Esophagus squamous epithelium (tissue), 5 donors: ENCODE data around the gene PCBP2. TPM values are rescaled to one million over a fixed set of nuclear protein-coding genes. Genes with fewer than 3 reads are reported as not detected.

Experiments
- DNase-seq: peaks from one replicate; lab custom pipeline; 2025; lab: John Stamatoyannopoulos, UW
- H3K27ac ChIP-seq, 4 donors: fragments of 200-600 bp; sonication (generic); one replicate each; pipeline ENCODE4 v1.5.1; 2016 to 2019; ENCODE audit warnings: mild to moderate bottlenecking in 1 of 4
- H3K27me3 ChIP-seq, 4 donors: fragments of 200-600 bp; sonication (generic); 1 replicate in 3 of 4; 2 replicates in 1 of 4; pipeline versions ENCODE4 v1.5.1 to v1.6.0; 2017 to 2021; ENCODE audit warnings: antibody characterized with exemption in 1 of 4
- H3K36me3 ChIP-seq, 3 donors: fragments of 200-600 bp; sonication (generic); one replicate each; pipeline ENCODE4 v1.5.1; 2016 to 2019
- H3K4me1 ChIP-seq, 3 donors: fragments of 200-600 bp; sonication (generic); one replicate each; pipeline ENCODE4 v1.5.1; 2017 to 2019
- H3K4me3 ChIP-seq, 4 donors: fragments of 200-600 bp; sonication (generic); 1 replicate in 3 of 4; 2 replicates in 1 of 4; pipeline ENCODE4 v1.5.1; 2016 to 2019; ENCODE audit warnings: mild to moderate bottlenecking in 2 of 4, moderate library complexity in 1 of 4
- H3K9me3 ChIP-seq, 3 donors: fragments of 200-600 bp; sonication (generic); one replicate each; pipeline ENCODE4 v1.5.1; 2016 to 2019
- POLR2A ChIP-seq, 4 donors: fragments of 450-650 bp; IDR thresholded peaks; one replicate each; pipeline ENCODE4 v1.6.1; 2017; ENCODE audit warnings: antibody characterized with exemption in 4 of 4, mild to moderate bottlenecking in 4 of 4, moderate library complexity in 3 of 4
- WGBS, 2 donors: methylation state at CpG; one replicate each; pipeline ENCODE4 v1.1.5; 2018; 5-methylcytosine and 5-hydroxymethylcytosine counted together
- intact Hi-C: fragments of 100-400 bp; cut with DNase I; formaldehyde crosslinking; loops from one replicate; pipeline ENCODE4 v1.15.0; 2022
- small RNA-seq, 4 donors: library from RNA; depleted of rRNA; stranded (forward); fragments of <200 nt; gene quantifications; one replicate each; pipeline ENCODE3, GENCODE V24; 2016
- total RNA-seq, 4 donors: library from RNA; depleted of rRNA; stranded (reverse); fragments of >200 nt; gene quantifications; one replicate each; pipeline ENCODE4 v1.1.0, GENCODE V29; 2016
- TF ChIP-seq, protein P1 (sequence below), 6 experiments: fragments of 450-650 bp in 4 of 6; fragments of 200-600 bp in 2 of 6; sonication (generic) in 2 of 6; IDR thresholded peaks; one replicate each; pipeline ENCODE4 v1.5.1; 2016 to 2019; ENCODE audit warnings: antibody characterized with exemption in 6 of 6, mild to moderate bottlenecking in 4 of 6, moderate library complexity in 4 of 6
- donor health status: DM: yes; HTN: yes; CAD: no.

PCBP2 gene
- total RNA-seq, 4 donors from 2014 or later, result 202 to 400 (median 287) TPM

DNA sequence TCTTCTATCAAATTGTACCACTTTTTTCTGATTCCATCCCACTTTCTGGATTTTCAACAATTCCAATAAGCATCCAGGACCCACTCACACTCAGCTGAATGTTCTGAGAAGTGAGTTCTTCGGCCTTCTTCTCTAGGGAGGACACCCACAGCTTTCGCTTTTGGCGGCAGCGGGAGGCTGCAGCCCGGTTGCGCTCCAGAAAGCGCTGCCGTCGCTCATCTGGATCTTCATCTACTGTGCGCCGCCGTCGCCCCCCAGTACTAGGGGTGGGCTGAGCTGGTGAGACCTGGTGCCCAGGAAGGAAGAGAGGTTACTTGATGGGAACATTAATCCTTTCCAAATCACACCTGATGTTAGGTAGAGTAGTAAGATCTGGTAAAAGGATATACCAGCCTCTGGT lies 72.6 kb downstream of the PCBP2 start:
- no peak for DNase-seq
- no peaks in the 10 kb centered on the region for H3K27me3 ChIP-seq
- WGBS, 2 donors, result 92 to 96% methylated on average over 13 of the region's 13 CpGs
- intact Hi-C loops, result no loop called here
- no peak overlapping the region for H3K27ac ChIP-seq
- peaks cover 24 to 100% (median 53%) of the 10 kb centered on the region in 3 donors for H3K36me3 ChIP-seq
- H3K4me1 ChIP-seq, result no peaks in the 10 kb centered on the region
- no peak for TF ChIP-seq POLR2A (IDR thresholded peaks at IDR 0.05)
- H3K4me3 ChIP-seq, result no peak overlapping the region
- H3K9me3 ChIP-seq, result no peaks in the 10 kb centered on the region

DNA sequence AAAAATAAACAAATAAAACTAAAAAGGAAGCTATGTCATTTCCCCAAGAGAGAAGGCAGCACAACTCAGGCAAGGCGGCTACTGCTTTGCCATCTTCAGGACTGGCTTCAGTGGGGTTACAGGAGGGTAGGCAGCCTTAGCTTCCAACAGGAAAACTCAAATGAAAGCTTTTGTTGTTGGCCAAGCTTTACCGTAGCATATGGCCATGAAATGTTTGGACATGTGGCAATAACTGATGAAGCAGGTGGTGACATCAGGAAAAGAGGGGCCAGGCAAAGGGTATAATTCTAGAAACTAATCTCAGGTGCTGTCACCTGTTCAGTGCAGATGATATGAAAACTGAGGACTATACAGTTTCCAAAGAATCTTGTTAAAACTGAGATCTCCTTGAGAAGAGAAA lies 78.2 kb downstream of the PCBP2 start:
- H3K36me3 ChIP-seq, result peaks cover 34 to 100% (median 48%) of the 10 kb centered on the region in 3 donors
- intact Hi-C loops, result no loop called here
- no peak overlapping the region for H3K4me3 ChIP-seq
- WGBS, 2 donors, result 84 to 92% methylated on average over 2 of the region's 2 CpGs
- no peak overlapping the region for H3K27ac ChIP-seq
- no peaks in the 10 kb centered on the region for H3K4me1 ChIP-seq
- no peaks in the 10 kb centered on the region for H3K9me3 ChIP-seq
- no peak for DNase-seq
- no peaks in the 10 kb centered on the region for H3K27me3 ChIP-seq
- no peak for TF ChIP-seq POLR2A (IDR thresholded peaks at IDR 0.05)
- TF ChIP-seq, protein P1, sequence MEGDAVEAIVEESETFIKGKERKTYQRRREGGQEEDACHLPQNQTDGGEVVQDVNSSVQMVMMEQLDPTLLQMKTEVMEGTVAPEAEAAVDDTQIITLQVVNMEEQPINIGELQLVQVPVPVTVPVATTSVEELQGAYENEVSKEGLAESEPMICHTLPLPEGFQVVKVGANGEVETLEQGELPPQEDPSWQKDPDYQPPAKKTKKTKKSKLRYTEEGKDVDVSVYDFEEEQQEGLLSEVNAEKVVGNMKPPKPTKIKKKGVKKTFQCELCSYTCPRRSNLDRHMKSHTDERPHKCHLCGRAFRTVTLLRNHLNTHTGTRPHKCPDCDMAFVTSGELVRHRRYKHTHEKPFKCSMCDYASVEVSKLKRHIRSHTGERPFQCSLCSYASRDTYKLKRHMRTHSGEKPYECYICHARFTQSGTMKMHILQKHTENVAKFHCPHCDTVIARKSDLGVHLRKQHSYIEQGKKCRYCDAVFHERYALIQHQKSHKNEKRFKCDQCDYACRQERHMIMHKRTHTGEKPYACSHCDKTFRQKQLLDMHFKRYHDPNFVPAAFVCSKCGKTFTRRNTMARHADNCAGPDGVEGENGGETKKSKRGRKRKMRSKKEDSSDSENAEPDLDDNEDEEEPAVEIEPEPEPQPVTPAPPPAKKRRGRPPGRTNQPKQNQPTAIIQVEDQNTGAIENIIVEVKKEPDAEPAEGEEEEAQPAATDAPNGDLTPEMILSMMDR (IDR thresholded peaks at IDR 0.05), result no peak

Small RNA genes lying within 50 kb of the gene (small RNA-seq; reads per million reads assigned to genes)
- 0 reads per million in 4 donors for gene AC023509.3

Other genes with a start within 250 kb of the PCBP2 start
- 1 to 10 TPM; 4.2 to 7.2 (median 5.9) TPM for gene ITGB7, start 244.9 kb upstream of the PCBP2 start, total RNA-seq
- 100 to 1,000 TPM in 3 of 4 donors, 10 to 100 TPM in 1; 98.0 to 171 (median 125) TPM for gene RARG, start 219.9 kb upstream of the PCBP2 start, total RNA-seq
- gene ESPL1, start 183.8 kb upstream of the PCBP2 start, total RNA-seq, result 10 to 100 TPM; 32.2 to 85.6 (median 48.0) TPM
- 100 to 1,000 TPM; 203 to 638 (median 324) TPM for gene PFDN5, start 156.6 kb upstream of the PCBP2 start, total RNA-seq
- gene MYG1, start 152.4 kb upstream of the PCBP2 start, total RNA-seq, result 10 to 100 TPM; 25.2 to 33.2 (median 28.3) TPM
- 10 to 100 TPM; 29.4 to 33.9 (median 30.0) TPM for gene AAAS, start 130.5 kb upstream of the PCBP2 start, total RNA-seq
- not detected for gene SP7, start 115.7 kb upstream of the PCBP2 start, total RNA-seq
- gene SP1, start 71.9 kb upstream of the PCBP2 start, total RNA-seq, result 10 to 100 TPM; 58.2 to 78.4 (median 62.0) TPM
- under 1 TPM in 1 of 4 donors, not detected in 3; 0.76 TPM for gene AMHR2, start 28.2 kb upstream of the PCBP2 start, total RNA-seq
- gene PRR13, start 10.4 kb upstream of the PCBP2 start, total RNA-seq, result 10 to 100 TPM; 24.9 to 72.9 (median 51.1) TPM
- gene MAP3K12, start 47.4 kb downstream of the PCBP2 start, total RNA-seq, result 1 to 10 TPM in 3 of 4 donors, under 1 TPM in 1; 0.80 to 8.4 (median 2.7) TPM
- gene TARBP2, start 49.2 kb downstream of the PCBP2 start, total RNA-seq, result 10 to 100 TPM; 19.5 to 25.9 (median 22.7) TPM
- gene NPFF, start 55.4 kb downstream of the PCBP2 start, total RNA-seq, result under 1 TPM in 1 of 4 donors, not detected in 3; 0.70 TPM
- 10 to 100 TPM; 12.5 to 28.0 (median 20.6) TPM for gene ATF7, start 174.3 kb downstream of the PCBP2 start, total RNA-seq
- gene ATP5MC2, start 224.0 kb downstream of the PCBP2 start, total RNA-seq, result 100 to 1,000 TPM; 240 to 303 (median 268) TPM